NCI-H526 treated with DMSO at 0.1 percent for 48 hours (cell line): ENCODE results near the gene PKNOX2.

ENCODE experiments used
- DNase-seq: peaks from one replicate; lab custom pipeline; 2025; lab: John Stamatoyannopoulos, UW

Gene PKNOX2

GRCh38 chr11:125314276-125315078, 149.9 kb downstream of the PKNOX2 start:
- no peak for DNase-seq

- DNase-seq = no peak
These were observed 150.7 kb downstream of the PKNOX2 start for GRCh38 chr11:125315079-125315740.

- DNase-seq = no peak
These were observed 152.9 kb downstream of the PKNOX2 start for GRCh38 chr11:125317416-125317815.

- DNase-seq = no peak
These were observed 155.1 kb downstream of the PKNOX2 start for GRCh38 chr11:125319649-125320048.

GRCh38 chr11:125320347-125321076, 156.0 kb downstream of the PKNOX2 start:
- no peak for DNase-seq

GRCh38 chr11:125322289-125322688, 157.7 kb downstream of the PKNOX2 start:
- no peak for DNase-seq

- no peak for DNase-seq
These were observed 160.6 kb downstream of the PKNOX2 start for GRCh38 chr11:125325196-125325595.

- DNase-seq = no peak
These were observed 161.6 kb downstream of the PKNOX2 start for GRCh38 chr11:125326126-125326525.

GRCh38 chr11:125327518-125328224, 163.1 kb downstream of the PKNOX2 start:
- DNase-seq = no peak

GRCh38 chr11:125328225-125328580, 163.7 kb downstream of the PKNOX2 start:
- DNase-seq = no peak

- no peak for DNase-seq
These were observed 165.2 kb downstream of the PKNOX2 start for GRCh38 chr11:125329786-125330185.

- no peak for DNase-seq
These were observed 166.1 kb downstream of the PKNOX2 start for GRCh38 chr11:125330462-125331325.

GRCh38 chr11:125331357-125332035, 166.9 kb downstream of the PKNOX2 start:
- DNase-seq = no peak

- no peak for DNase-seq
These were observed 168.3 kb downstream of the PKNOX2 start for GRCh38 chr11:125332821-125333220.

- no peak for DNase-seq
These were observed 169.0 kb downstream of the PKNOX2 start for GRCh38 chr11:125333354-125334073.

- no peak for DNase-seq
These were observed 170.6 kb downstream of the PKNOX2 start for GRCh38 chr11:125335106-125335505.

- DNase-seq = no peak
These were observed 173.6 kb downstream of the PKNOX2 start for GRCh38 chr11:125337836-125338834.

GRCh38 chr11:125338886-125339811, 174.6 kb downstream of the PKNOX2 start:
- DNase-seq = no peak
